NCI-H187 (cell line): ENCODE data around the gene ARL14.
"Not testable (repeated sequence)": the region's sequence is repeated elsewhere in the genome, so short reads cannot be mapped to it uniquely, and the experiment has no call there.

Experiments used
- DNase-seq, 2 experiments: peaks; one replicate each; lab custom pipeline; 2025; lab: John Stamatoyannopoulos, UW

The ARL14 gene

GRCh38 chr3:160677459-160677881 is 510 bp downstream of the ARL14 start:
- DNase-seq, result no peak

- no peak for DNase-seq
These were observed 1.4 kb downstream of the ARL14 start for GRCh38 chr3:160678292-160678842.

- DNase-seq, result no peak
These were observed 7.4 kb downstream of the ARL14 start for GRCh38 chr3:160684368-160684740.

- DNase-seq, result no peak
These were observed 8.3 kb downstream of the ARL14 start for GRCh38 chr3:160685144-160685766.

GRCh38 chr3:160686955-160687535 is 10.1 kb downstream of the ARL14 start:
- no peak for DNase-seq

GRCh38 chr3:160691151-160691550 is 14.2 kb downstream of the ARL14 start:
- no peak for DNase-seq

- no peak for DNase-seq
These were observed 15.0 kb downstream of the ARL14 start for GRCh38 chr3:160691962-160692361.

GRCh38 chr3:160693191-160693590 is 16.2 kb downstream of the ARL14 start:
- DNase-seq, result no peak

DNA sequence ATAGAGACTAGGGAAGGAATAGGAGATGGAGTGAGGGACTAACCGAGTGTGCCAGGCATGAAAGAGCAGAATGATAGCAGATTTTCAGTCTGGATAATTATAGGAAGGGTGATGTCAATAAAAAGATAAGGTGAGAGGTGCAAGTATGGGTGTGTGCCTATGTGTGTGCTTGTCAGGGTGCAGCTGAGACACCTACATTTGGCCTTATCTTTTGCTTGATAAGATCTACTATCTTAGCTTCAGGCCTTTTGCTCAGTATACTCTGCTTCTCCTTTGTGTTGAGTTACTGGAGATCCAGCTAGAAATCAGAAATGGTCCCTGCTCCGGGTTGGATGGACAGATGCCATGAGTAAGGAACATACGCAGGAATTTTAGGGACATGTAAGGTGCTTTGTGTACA is 17.4 kb downstream of the ARL14 start:
- no peak for DNase-seq

DNA sequence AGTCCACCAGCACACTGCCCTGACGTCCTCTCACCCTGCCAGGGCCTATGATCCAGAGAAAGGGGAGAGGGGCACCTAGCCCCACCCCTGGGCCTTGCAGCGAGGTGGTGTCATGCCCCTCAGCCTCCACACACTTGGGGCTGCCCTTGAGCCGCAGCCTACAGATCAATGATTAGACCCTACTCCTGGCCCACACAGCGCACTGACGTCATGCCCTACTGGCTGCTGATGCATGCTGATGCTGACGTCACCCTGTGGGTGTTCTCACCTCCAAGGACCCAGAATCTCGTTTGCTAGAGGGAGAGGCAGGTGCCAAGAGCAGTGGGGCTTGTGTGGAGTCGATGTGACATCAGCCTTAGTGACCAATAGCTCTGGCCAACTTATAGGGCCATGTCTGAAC is 18.0 kb downstream of the ARL14 start:
- DNase-seq, result no peak

GRCh38 chr3:160695915-160696327 is 19.0 kb downstream of the ARL14 start:
- DNase-seq, result no peak

- no peak for DNase-seq
These were observed 20.8 kb downstream of the ARL14 start for GRCh38 chr3:160697637-160698380.

DNA sequence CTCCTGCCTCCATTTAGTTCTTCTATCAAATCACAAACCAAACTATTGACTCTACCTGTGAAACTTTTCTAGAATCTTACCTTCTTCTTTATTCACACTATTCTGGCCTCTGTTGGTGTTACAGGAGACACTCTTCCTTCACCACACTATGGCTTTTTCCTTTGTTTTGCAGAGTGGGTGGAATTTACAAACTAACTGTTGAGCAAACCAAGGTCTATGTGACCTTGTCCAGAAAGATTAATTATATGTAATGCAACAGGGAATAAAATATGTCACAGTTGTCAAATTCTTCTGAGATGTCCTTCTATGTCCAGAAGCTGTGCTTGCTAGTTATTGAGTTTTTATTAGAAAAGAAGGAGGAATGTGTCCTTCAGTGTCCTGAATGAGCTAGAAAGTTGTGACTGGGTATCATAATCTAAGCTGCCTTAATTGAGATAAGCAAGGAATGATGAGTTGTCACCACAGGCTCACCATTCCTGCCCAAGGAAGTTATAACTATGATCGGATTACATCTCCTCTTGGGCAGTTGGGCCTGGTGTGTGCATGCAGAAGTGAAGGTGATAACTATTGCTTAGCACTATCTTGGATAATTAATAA is 21.7 kb downstream of the ARL14 start:
- DNase-seq, result no peak

DNA sequence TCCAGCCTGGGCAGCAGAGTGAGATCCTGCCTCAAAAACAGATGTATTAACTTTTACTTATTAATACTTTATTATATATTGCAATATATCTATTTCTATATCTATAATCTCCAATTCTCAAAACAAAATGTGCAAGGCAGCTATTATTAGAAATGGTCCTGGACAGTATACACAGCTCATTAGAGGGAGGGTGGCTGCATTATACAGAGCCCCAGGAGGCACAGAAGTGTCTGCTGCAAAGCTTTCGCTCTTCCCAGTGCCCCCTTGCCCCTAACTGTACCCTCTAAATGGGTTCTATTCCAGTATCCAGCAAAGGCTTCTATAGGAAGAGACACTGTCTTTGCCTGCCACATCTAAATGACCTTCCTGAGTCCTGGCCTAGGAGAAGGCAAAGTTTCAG is 24.5 kb downstream of the ARL14 start:
- no peak for DNase-seq

- no peak for DNase-seq
These were observed 25.3 kb downstream of the ARL14 start for GRCh38 chr3:160702290-160702689.

DNA sequence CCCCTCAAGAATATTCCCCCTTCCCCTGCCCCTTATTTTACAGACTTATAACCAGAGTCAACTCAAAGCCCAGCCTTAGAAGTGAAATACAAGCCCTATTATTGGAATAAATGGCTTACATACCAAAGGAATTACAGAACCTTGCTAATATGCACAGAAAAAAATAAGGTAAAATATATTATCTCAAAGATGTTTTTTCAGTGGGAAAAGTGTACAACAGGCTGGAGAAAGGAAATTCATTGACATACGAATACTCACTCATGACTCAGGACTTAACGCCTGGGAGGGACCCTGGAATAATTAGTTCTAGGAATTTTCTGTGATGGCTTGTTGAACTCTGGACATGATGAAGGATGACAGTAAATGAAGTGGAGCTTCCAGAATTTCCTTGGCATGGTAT is 27.0 kb downstream of the ARL14 start:
- DNase-seq, result no peak

DNA sequence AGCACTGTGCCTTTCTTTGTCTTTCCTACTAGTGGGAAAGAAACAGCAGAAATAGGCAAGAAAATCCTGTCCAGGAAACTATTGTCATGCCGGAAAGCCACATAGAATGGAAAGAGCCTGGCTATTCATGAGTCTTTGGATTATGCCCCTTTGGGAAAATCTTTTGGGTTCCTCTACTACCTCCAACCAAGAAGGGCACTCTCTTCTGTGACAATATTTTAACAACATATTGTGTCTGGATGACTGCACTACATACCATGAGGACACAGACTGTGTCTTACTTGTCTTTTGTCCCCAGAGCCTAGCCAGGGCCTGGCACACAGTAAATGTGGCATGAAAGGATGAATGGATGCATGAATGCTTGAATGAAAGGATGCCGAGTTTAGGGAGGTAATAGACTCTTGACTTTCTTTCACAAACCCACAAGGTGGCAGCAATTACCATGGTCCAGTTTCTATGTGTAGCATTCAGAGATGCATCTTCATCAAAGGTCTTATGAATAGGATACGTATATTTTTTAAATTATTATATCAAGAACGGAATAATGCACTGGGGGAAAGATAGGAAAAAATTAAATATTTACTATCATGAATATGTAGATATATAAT is 30.3 kb downstream of the ARL14 start:
- DNase-seq, result peak; percentile 35 to 39

DNA sequence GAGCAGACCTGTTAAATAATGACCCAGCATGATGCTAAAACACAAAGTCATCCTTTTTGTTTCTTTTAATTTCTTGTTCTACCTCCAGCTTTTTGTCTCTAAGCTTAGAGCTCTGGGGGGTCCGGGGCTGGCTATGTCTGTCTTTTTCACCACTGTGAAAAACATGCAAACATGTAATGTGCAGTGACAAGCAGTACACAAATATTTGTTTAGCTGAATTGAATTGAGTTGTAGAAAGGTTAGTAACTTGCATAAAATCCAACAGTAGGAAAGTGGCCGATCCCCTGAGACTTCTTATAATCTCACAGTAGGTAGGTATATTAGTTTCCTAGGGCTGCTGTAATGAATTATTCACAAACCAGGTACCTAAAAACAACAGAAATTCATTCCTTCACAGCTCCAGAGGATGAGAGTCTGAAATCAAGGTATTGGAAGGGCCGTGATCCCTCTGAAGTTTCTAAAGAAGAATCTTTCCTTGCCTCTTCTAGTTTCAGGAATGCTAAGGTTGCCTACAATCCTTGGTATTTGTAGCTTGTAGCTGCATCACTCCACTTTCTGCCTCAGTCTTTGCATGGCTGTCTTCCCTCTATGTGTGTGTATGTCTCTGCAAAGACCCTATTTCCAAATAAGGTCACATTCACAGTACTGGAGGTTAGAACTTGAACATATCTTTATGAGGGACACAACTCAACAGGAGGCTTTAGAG is 32.7 kb downstream of the ARL14 start:
- DNase-seq, result no peak

- not testable (repeated sequence) for DNase-seq
These were observed 36.2 kb downstream of the ARL14 start for GRCh38 chr3:160713144-160713543.

DNA sequence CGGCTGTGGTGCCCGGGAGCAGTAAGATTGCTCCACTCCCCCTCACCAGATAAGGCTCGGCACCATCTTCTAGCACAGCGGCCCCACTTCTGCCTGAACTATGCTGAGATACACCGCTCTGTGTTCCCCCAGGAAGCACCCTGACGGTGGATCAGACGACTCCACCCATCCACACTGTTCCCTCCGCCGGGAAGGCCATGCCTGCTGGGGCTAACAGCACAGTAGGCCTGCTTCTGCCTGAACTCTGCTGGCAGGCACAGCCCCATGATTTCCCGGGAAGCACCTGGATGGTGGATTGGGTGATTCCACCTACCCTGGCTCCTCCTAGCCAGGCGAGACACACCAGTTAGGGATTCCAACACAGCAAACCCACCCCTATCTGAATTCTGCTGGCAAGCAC is 42.8 kb downstream of the ARL14 start:
- no peak for DNase-seq

DNA sequence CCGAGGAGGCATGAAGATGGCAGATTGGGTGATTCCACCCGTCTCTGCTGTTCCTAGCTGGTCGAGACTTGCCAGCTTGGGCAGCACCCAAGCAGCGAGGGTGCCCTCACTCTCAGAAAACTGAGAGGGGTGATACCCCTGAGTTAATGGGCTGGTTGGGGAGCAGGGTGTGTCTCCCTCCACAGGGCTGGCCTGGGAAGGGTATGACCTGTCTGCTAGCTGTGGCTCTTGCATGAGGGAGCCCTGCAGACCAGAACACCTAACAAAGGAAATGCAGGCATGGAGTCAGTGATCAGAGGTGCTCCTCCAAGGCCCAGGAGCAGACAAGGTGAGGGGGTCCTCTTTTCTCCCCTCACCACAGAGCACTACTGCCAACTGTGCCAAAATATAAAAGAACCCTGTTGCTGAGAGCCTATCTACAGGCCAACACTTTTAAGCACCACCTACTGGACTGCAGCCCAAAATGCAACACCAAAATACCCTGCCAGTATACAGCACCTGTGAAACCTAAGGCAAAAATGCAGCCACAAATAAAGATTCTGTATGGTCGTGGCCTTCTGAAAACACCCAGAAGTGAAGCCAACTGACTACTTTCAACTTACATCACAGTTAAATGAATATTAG is 43.3 kb downstream of the ARL14 start:
- no peak for DNase-seq
